H9 (cell line): ENCODE results near the gene TMEM179B. TPM values are rescaled to one million over a fixed set of nuclear protein-coding genes. Genes with fewer than 3 reads are reported as not detected.

Source experiments
- DNase-seq: peaks from one replicate; pipeline ENCODE4 v3.0.0-alpha.2; 2017
- H2AFZ ChIP-seq: one replicate; pipeline ENCODE4 v1.6.1; 2013; ENCODE audit warnings: mild to moderate bottlenecking, low read length, control low read depth, moderate library complexity
- H2AK5ac ChIP-seq: 2 replicates; pipeline ENCODE4 v1.6.1; 2013; ENCODE audit warnings: low read length, control low read depth, mixed read lengths; ENCODE audit not compliant: insufficient read length
- H2BK120ac ChIP-seq: one replicate; pipeline ENCODE4 v1.6.1; 2013; ENCODE audit warnings: low read depth, mild to moderate bottlenecking, low read length, control low read depth, inconsistent platforms; ENCODE audit not compliant: poor library complexity, severe bottlenecking
- H2BK12ac ChIP-seq: 2 replicates; pipeline ENCODE4 v1.6.1; 2013; ENCODE audit warnings: low read length, control low read depth, mixed read lengths, low read depth; ENCODE audit not compliant: insufficient read length
- H2BK15ac ChIP-seq: 2 replicates; pipeline ENCODE4 v1.6.1; 2013; ENCODE audit warnings: low read depth, low read length, control low read depth
- H2BK20ac ChIP-seq: one replicate; pipeline ENCODE4 v1.6.1; 2013; ENCODE audit warnings: low read depth, mild to moderate bottlenecking, low read length, control low read depth, inconsistent platforms; ENCODE audit not compliant: poor library complexity, severe bottlenecking
- H2BK5ac ChIP-seq: 2 replicates; pipeline ENCODE4 v1.6.1; 2013; ENCODE audit warnings: low read length, control low read depth, mixed read lengths; ENCODE audit not compliant: insufficient read length
- H3K14ac ChIP-seq: 2 replicates; pipeline ENCODE4 v1.6.1; 2013; ENCODE audit warnings: low read length, control low read depth; ENCODE audit not compliant: insufficient read depth
- H3K18ac ChIP-seq: 2 replicates; pipeline ENCODE4 v1.6.1; 2013; ENCODE audit warnings: low read depth, mild to moderate bottlenecking, mixed read lengths, low read length, control low read depth; ENCODE audit not compliant: insufficient read length
- H3K23ac ChIP-seq: 2 replicates; pipeline ENCODE4 v1.6.1; 2013; ENCODE audit warnings: low read length, control low read depth, mixed read lengths, low read depth; ENCODE audit not compliant: insufficient read length
- H3K23me2 ChIP-seq: 2 replicates; pipeline ENCODE4 v1.6.1; 2013; ENCODE audit warnings: low read depth, mild to moderate bottlenecking, mixed read lengths, low read length, control low read depth; ENCODE audit not compliant: insufficient read length, poor library complexity, severe bottlenecking
- H3K27ac ChIP-seq: 2 replicates; pipeline ENCODE4 v1.5.1; 2013; ENCODE audit warnings: low read length, control low read depth, mixed read lengths, low read depth; ENCODE audit not compliant: insufficient read length
- H3K27me3 ChIP-seq: 2 replicates; pipeline ENCODE4 v1.6.1; 2013; ENCODE audit warnings: low read length, control low read depth, inconsistent platforms; ENCODE audit not compliant: insufficient read depth
- H3K4ac ChIP-seq: 2 replicates; pipeline ENCODE4 v1.6.1; 2013; ENCODE audit warnings: low read depth, mild to moderate bottlenecking, control low read depth, inconsistent platforms, low read length, moderate library complexity
- H3K4me1 ChIP-seq: 2 replicates; pipeline ENCODE4 v1.6.1; 2013; ENCODE audit warnings: low read length, control low read depth, inconsistent platforms; ENCODE audit not compliant: insufficient read depth
- H3K4me2 ChIP-seq: 2 replicates; pipeline ENCODE4 v1.6.1; 2013; ENCODE audit warnings: low read length, control low read depth, mixed read lengths; ENCODE audit not compliant: insufficient read length, insufficient read depth
- H3K56ac ChIP-seq: 2 replicates; pipeline ENCODE4 v1.6.1; 2013; ENCODE audit warnings: low read depth, mild to moderate bottlenecking, mixed read lengths, low read length, control low read depth; ENCODE audit not compliant: insufficient read length
- H3K79me1 ChIP-seq: 2 replicates; pipeline ENCODE4 v1.6.1; 2013; ENCODE audit warnings: low read depth, mild to moderate bottlenecking, moderate library complexity, low read length, control low read depth, inconsistent platforms; ENCODE audit not compliant: insufficient read depth, poor library complexity, severe bottlenecking
- H3K79me2 ChIP-seq: 2 replicates; pipeline ENCODE4 v1.6.1; 2013; ENCODE audit warnings: low read length, control low read depth, inconsistent platforms; ENCODE audit not compliant: insufficient read depth
- H3K9ac ChIP-seq: 2 replicates; pipeline ENCODE4 v1.6.1; 2013; ENCODE audit warnings: low read length, control low read depth, mixed read lengths; ENCODE audit not compliant: insufficient read length; ENCODE audit errors: extremely low read depth
- H3K9me3 ChIP-seq: one replicate; pipeline ENCODE4 v1.6.1; 2013; ENCODE audit warnings: low read depth, low read length, inconsistent platforms; ENCODE audit not compliant: control insufficient read depth
- H3T11ph ChIP-seq: one replicate; pipeline ENCODE4 v1.6.1; 2013; ENCODE audit warnings: mild to moderate bottlenecking, low read length, control low read depth, inconsistent platforms
- H4K20me1 ChIP-seq: one replicate; pipeline ENCODE4 v1.6.1; 2013; ENCODE audit not compliant: control insufficient read depth, insufficient read length, insufficient read depth
- H4K5ac ChIP-seq: 2 replicates; pipeline ENCODE4 v1.6.1; 2013; ENCODE audit warnings: low read depth, mild to moderate bottlenecking, mixed read lengths, low read length, control low read depth; ENCODE audit not compliant: insufficient read length
- H4K8ac ChIP-seq: replicated peaks from 2 replicates; pipeline ENCODE4 v1.6.1; 2013; ENCODE audit warnings: low read length, control low read depth, mixed read lengths, low read depth; ENCODE audit not compliant: insufficient read length
- H4K91ac ChIP-seq: 2 replicates; pipeline ENCODE4 v1.6.1; 2013; ENCODE audit warnings: low read depth, mild to moderate bottlenecking, moderate library complexity, mixed read lengths, low read length, control low read depth; ENCODE audit not compliant: insufficient read length
- H3K27ac Mint-ChIP-seq, 3 experiments: 2 replicates in 2 of 3; 3 replicates in 1 of 3; pipeline ENCODE4 v1.8.0; 2020 to 2021; ENCODE audit warnings: mixed read lengths in 3 of 3, mild to moderate bottlenecking in 1 of 3, moderate library complexity in 1 of 3
- H3K27me3 Mint-ChIP-seq: 2 replicates; pipeline ENCODE4 v1.8.0; 2021; ENCODE audit warnings: low read depth, mild to moderate bottlenecking, moderate library complexity, mixed read lengths
- H3K36me3 Mint-ChIP-seq, 3 experiments: 2 replicates in 2 of 3; 3 replicates in 1 of 3; pipeline ENCODE4 v1.8.0; 2020 to 2021; ENCODE audit warnings: low read depth in 3 of 3, mixed read lengths in 3 of 3; ENCODE audit not compliant: insufficient read depth in 1 of 3
- H3K4me1 Mint-ChIP-seq, 2 experiments: 2 replicates each; pipeline ENCODE4 v1.8.0; 2020; ENCODE audit warnings: mixed read lengths in 2 of 2
- H3K4me3 Mint-ChIP-seq, 2 experiments: 2 replicates in 1 of 2; 3 replicates in 1 of 2; pipeline ENCODE4 v1.8.0; 2020 to 2021; ENCODE audit warnings: mild to moderate bottlenecking in 2 of 2, mixed read lengths in 2 of 2, moderate library complexity in 1 of 2
- H3K9me3 Mint-ChIP-seq, 2 experiments: 2 replicates in 1 of 2; 3 replicates in 1 of 2; pipeline ENCODE4 v1.8.0; 2020; ENCODE audit warnings: mild to moderate bottlenecking in 2 of 2, mixed read lengths in 2 of 2, moderate library complexity in 1 of 2
- WGBS: extraction: QIAGEN DNeasy Blood & Tissue Kit; methylation state at CpG from one replicate; pipeline ENCODE4 v1.1.7; 2013; ENCODE audit warnings: missing lambda C conversion rate, low lambda C conversion rate, mixed read lengths; ENCODE audit not compliant: insufficient read length; ENCODE audit errors: extremely low coverage; 5-methylcytosine and 5-hydroxymethylcytosine counted together
- total RNA-seq: library from RNA; stranded (reverse); gene quantifications from 2 replicates; pipeline ENCODE4 v1.2.1, GENCODE V29; 2021
- TF ChIP-seq, protein P1 (sequence below): fragments of 200-600 bp; sonication (generic); conservative IDR thresholded peaks from 3 replicates; pipeline ENCODE4 v1.8.0; 2021; ENCODE audit warnings: antibody characterized with exemption, mild to moderate bottlenecking

The TMEM179B gene
- total RNA-seq, 1 experiment from 2014 or later = 25.0 TPM

DNA sequence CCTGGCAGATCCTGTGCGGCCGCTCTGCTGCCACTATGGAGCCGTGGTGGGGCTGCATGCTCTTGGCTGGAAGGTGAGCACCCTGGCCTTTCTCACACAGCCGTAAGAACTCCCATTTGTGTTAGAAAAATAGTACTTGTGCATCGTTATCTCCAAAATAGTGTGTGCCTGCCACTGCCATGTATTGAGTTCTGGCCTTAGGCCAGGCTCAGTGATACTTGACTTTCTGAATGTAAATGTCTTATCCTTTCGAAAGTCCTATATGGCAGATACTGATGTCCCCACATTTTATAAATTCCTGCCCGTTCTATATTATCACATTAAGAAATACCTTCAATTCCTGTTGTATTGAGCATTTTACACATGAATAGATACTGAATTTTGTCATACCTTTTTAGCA, 4.4 kb upstream of the TMEM179B start:
- Histone ChIP-seq H4K8ac (no peak overlapping the region), H3K18ac (no peak overlapping the region), H4K20me1 (no peaks in the 10 kb centered on the region), H3K27me3 (no peaks in the 10 kb centered on the region), H3K27ac (no peak overlapping the region), H3K23ac (no peak overlapping the region), H2BK5ac (no peak overlapping the region), H2AK5ac (no peak overlapping the region), H3K9me3 (no peaks in the 10 kb centered on the region), H2BK120ac (no peak overlapping the region), H4K91ac (no peak overlapping the region), H3K4ac (no peak overlapping the region), H3K4me2 (no peak overlapping the region), H2AFZ (no peak overlapping the region), H3T11ph (no peak overlapping the region), H2BK15ac (no peak overlapping the region), H2BK20ac (no peak overlapping the region), H3K14ac (no peak overlapping the region), H3K79me1 (no peaks in the 10 kb centered on the region), H4K5ac (no peak overlapping the region), H3K4me1 (no peaks in the 10 kb centered on the region), H3K23me2 (peaks cover 3% of the 10 kb centered on the region), H2BK12ac (no peak overlapping the region), H3K9ac (no peak overlapping the region), H3K56ac (no peak overlapping the region), H3K79me2 (no peaks in the 10 kb centered on the region)
- peaks cover 29 to 66% (median 48%) of the 10 kb centered on the region in 3 experiments for H3K36me3 Mint-ChIP-seq
- no peak for DNase-seq
- peaks cover 4 to 9% of the 10 kb centered on the region in 2 experiments for H3K4me1 Mint-ChIP-seq
- no peaks in the 10 kb centered on the region for H3K9me3 Mint-ChIP-seq
- H3K27ac Mint-ChIP-seq = no peak overlapping the region
- WGBS = no CpG with 5 or more reads among the region's 7 CpGs
- no peak overlapping the region for H3K4me3 Mint-ChIP-seq
- TF ChIP-seq, protein P1, sequence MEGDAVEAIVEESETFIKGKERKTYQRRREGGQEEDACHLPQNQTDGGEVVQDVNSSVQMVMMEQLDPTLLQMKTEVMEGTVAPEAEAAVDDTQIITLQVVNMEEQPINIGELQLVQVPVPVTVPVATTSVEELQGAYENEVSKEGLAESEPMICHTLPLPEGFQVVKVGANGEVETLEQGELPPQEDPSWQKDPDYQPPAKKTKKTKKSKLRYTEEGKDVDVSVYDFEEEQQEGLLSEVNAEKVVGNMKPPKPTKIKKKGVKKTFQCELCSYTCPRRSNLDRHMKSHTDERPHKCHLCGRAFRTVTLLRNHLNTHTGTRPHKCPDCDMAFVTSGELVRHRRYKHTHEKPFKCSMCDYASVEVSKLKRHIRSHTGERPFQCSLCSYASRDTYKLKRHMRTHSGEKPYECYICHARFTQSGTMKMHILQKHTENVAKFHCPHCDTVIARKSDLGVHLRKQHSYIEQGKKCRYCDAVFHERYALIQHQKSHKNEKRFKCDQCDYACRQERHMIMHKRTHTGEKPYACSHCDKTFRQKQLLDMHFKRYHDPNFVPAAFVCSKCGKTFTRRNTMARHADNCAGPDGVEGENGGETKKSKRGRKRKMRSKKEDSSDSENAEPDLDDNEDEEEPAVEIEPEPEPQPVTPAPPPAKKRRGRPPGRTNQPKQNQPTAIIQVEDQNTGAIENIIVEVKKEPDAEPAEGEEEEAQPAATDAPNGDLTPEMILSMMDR = no peak
- H3K27me3 Mint-ChIP-seq = no peaks in the 10 kb centered on the region
